GM19099 (cell line): ENCODE measurements around the gene TM2D3.

ENCODE experiments used
- POLR2A ChIP-seq: IDR thresholded peaks from 3 replicates; pipeline ENCODE4 v1.6.1; 2011; ENCODE audit warnings: low read depth; ENCODE audit not compliant: insufficient read length; ENCODE audit errors: extremely low read depth

TM2D3 gene

DNA sequence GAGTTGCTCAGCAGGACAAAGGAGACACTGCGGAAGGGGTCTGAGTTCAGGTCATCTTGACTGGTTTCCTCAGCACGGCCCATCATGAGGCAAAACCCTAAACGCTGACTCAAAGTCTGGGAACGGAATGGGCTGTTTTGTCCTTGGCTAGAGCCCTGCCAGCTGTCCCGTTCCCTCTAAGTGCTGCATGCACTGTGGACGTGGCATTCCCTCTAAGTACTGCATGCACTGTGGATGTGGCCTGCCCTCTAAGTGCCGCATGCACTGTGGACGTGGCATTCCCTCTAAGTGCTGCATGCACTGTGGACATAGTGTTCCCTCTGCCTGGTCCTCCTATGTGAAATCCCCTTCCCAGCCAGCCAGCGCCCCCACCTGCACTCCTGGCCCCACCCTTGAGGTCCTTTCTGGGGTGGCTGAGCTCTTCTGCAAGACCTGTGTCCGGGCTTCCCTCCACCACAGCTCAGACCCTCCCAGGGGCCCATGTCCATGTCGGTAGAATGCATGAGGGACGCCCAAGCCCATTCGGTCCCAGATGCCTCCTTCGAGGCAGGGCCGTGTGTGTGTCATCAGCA is 36.7 kb downstream of the TM2D3 start:
- no peak for TF ChIP-seq POLR2A

DNA sequence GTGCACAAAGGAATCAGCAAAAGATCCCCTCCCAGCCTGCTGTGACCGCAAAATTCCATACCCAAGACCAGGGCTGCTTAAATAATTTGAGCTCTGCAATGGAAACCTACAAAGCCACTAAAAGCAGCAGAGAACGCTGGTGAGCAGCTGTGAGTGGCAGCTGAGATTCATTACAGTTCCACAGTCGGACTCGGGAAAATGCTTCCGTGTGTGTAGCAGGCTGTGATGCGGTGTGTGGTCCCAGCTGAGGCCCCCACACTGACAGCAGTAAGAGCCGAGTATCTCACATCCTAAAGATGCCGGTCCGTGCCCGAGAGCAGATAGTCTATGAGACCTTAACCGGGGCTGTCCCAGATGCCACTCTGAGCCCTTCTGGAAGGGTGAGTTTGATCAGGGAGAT is 37.4 kb downstream of the TM2D3 start:
- TF ChIP-seq POLR2A = no peak

DNA sequence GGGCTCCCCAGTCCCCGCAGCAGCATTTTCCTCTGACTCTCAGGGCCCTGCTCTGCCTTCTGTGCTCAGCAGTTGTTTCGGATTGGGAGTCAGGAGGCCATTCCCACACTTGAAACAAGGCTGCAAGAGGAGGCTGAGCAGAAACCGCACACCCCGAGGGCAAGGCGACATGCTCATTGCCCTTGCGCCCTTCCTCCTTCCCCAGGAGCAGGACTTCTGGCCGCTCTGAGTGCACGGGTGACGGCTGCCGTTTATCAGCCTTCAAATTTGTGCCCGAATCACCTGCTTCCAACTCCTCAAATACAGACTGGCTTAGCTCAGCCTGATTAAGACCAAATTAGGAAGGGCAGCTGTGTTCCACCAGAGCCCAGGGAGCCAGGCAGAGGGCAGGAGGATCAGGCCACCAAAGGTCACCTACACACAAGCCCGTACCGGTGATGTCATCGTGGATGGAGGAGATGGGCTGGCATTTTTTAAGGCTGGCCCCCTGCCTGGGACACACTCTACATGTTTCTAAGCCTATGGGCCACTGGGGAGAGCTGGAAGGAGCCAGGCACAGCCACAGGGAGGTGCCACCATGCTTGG is 38.1 kb downstream of the TM2D3 start:
- no peak for TF ChIP-seq POLR2A

DNA sequence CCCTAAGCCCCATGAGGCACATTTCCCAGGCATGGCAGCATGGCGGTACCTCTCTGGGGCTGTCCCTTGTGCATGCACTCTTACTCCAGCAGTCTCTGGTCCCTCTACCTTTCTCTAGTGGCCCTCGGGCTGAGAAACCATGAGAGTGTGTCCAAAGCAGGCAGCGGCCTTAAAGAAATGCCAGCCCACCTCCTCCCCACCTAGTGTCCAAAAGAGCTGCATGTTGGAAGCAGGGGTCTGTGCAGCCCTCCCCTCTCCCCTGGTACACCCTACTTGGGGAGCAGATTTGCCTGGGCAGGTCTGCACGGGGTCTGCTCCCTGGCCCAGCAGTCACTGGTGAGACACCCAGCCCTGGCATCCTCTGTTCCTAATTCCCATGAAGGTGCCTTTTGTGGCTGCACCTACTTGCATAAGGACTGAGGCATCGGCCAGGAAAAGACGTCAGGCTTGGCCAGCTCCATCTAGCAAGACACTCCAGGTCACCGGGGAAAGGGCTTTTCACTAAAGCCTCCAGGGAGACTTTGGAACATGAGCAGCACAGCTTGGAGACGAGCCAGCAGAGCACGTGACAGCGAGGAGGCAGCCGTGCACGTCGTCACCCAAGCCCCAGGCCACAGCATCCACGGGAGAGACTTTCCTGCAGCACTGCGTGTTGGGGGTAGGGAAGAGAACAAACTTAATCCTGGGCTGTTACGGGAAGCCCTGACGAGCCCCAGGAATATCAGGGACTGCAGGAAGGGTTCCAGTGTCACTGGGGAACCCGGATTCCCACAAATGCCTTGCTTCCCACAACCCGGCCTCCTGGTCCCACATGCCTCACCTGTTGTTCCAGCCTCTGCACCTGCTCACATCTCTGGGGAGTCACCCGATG is 38.8 kb downstream of the TM2D3 start:
- TF ChIP-seq POLR2A = no peak

DNA sequence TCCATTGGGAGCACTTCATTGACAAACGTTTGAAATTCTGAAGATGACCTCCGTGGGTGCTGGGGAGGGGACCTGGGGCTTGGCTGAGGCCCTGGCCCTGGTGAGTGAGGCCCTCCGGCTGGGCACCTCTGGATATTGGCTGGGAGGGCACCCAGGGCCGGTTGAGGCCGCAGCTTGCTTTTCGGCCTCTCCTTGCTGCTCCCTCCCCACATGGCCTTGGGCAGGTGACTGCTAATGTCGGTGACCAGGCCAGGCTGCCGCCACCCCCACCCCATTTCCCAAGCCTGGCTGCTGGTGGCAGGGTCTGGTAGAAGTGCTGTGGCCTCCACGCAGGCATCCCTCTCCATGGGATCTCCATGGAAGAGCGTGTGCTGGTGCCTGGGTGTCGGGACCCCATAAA is 39.5 kb downstream of the TM2D3 start:
- no peak for TF ChIP-seq POLR2A

DNA sequence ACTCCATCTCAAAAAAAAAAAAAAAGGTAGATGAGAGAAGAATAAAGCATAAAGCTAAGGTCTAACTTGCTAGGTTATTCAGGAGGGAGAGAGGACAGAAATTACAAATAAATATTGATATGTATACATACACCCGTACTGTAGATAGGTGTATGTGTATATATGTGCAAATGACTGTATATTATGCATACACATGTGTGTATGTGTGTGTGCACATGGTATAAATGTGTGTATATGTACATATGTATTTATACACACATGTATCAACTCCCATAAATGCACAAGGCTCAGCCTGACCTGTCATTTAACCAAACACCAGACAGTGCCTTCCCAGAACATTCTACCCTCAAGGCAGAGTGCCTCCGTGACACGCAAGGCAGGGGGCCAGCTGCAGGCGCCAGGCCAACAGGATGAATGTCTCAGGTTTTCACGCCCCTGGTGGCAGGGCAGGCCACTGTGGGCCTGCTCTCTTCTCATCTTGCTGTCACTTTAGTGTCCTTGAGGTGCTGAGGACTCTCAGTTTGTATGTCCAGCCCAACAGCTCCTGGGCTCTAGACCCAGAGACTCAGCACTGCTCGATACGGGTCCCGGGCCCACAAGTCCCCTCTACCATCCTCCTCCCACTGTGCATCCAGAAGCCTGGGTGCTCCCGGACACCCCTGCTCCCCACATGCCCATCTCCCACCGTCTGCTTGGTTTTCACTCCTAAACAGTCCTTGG is 40.4 kb downstream of the TM2D3 start:
- no peak for TF ChIP-seq POLR2A

DNA sequence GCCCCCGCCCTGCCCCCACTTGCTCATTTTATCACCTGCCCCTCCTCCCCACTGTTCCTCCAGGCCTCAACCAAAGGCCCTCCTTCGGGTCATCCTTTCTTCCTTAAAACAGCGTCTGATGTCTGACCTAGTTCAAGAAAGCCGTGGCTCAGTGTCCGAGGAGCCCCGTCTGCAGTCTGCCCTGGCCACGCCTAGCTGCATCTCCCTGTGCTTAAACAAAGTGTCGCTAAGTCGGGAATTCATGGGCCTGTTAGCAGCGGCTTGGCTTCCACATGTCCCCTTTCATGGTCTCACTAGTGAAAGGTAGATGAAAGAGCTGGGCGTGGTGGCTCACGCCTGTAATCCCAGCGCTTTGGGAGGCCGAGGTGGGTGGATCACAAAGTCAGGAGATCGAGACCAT is 41.2 kb downstream of the TM2D3 start:
- no peak for TF ChIP-seq POLR2A

DNA sequence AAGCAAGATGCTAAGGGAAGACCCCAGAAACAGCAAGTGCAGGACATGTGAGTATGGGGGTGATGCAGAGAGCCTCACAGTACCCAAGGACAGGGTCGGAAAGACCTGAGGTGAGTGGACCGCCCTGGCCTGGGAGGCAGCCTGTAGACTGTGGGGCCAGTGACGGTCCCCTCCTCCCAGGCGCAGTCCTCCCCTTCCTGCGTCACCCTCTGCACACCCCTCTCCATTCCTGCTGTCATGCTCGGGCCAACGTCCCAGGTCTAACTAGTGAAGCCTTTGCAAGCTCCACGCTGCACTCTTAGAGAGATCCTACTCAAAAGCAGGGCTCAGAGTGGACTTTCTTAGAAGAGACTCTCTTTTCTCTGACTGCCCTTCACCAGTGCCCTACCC is 41.6 kb downstream of the TM2D3 start:
- TF ChIP-seq POLR2A = no peak

DNA sequence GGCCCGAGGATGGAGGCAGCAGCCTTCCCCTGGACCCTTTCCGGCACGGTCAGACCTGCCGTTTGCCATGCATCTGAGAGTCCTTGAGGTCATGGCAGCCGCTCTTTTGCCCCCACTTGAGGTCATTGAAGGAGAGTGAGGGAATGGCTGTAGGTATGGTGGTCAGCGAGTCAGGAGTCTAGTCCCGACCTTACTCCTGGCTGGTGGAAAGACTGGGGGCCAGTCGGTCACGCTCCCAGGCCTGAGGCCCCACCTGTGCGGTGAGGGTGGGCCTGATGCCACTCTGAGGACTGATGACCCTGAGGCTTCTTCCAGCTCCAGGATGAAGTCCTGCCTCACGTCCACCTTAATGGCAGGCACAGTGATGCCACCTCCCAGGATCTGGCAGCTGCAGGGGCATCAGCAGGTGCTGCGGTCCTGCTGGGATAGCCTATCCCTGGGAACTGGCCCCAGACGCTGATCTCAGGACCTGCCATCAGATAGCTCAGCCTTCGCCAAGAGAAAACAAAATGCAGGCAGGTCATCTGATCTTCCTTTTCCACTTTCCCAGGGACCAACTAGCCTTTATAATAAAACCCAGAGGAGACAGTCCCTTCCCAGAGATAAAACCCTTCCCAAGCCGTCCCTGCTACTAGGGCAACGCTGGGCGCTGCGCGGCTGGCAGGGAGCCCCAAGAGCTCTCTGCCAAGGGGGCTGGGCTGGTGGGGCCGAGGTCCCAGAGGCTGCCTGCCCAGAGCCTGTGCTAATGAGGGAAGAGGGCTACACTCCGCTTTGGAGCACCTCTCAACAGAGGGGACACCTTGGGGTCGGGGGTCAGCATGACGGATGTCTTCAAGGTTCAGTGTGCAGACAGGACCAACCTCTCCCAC is 42.2 kb downstream of the TM2D3 start:
- TF ChIP-seq POLR2A = no peak

DNA sequence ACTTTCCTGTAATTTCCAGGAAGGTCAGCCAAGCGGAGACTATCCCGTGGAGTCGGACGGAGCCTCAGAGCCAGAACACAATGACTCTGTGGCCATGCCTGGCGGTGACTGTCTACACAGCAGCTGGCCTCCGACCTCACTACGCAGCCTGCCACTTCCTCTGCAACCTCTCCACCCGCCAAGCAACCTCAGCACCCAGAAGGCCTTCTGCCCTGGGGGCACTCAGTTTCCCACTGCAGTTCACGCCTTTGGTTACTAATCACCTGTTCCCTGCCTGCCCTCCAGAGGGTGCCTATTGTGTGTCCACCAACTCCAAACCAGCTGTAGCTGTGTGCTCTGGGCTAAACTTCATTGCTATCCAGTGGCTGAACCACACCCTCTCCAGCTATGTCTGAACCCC is 44.0 kb downstream of the TM2D3 start:
- TF ChIP-seq POLR2A = no peak

DNA sequence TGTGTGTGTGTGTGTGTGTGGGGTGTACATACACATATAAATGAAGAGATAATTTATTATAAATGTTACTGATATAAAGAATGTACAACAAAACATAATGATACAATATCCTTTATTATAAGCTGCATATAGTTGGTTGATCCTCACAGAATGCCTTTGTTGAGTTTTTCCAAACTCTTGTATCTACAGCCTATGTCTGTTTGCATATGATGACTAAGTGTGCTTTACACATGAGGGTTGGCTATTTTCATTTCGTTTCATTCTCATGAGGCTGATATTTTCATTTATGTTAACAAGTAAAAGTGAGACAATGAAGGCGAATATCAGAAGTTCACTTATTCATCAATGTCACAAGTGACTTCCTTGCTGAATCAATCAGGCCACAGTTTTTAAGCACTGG is 45.1 kb downstream of the TM2D3 start:
- TF ChIP-seq POLR2A = no peak

DNA sequence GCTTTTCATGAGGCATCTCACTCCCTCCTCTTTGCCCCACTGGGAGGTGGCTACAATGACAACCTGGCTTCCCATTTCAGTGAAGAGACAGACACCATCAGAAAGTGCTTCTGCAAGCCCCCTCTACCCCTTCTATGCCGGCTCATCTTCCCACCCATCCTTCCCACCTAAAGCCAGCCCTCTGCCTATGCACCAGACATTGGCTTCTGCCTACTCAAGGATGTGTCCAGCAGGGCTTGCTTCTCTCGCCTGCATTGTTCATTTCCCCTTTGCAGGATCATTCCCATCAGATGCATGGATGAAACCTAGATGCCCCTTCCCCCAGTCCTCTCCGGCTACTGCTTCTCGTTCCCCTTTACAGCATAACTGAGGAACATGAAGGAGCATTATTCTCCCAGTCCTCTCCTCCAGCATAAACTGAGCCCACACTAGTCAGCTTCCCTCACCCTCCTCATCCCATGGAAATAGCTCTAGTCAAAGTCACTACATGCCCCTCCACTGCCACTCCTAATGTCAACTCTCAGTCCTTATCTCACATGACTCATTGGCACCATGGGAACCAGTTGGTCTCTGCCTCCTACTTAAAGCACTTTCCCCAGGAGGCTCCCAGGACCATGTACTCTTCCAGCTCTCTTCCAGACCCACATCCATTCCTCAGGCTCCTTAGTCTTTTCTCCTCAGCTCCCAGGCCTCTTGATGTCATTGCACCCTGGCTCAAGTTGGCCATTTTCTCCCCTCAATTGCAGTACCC is 47.9 kb downstream of the TM2D3 start:
- no peak for TF ChIP-seq POLR2A

DNA sequence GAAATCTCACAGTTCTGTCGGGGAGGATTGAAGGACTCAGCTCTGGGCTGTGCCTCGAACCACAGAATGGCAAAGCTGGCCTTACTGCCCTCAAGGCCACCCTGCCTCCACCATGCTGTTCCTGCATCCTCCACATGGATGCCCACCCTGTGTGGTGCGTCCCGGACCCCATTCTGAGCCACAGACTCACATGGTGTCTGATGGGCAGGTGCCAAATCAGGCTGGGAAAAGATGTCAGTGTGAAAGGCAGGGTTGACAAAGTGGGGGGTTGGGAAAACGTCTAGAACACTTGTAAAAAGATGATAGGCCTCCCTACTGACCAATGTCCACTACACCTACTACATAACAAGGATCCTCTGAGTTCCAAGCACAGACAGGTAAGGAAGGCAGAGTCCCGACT is 49.4 kb downstream of the TM2D3 start:
- no peak for TF ChIP-seq POLR2A

DNA sequence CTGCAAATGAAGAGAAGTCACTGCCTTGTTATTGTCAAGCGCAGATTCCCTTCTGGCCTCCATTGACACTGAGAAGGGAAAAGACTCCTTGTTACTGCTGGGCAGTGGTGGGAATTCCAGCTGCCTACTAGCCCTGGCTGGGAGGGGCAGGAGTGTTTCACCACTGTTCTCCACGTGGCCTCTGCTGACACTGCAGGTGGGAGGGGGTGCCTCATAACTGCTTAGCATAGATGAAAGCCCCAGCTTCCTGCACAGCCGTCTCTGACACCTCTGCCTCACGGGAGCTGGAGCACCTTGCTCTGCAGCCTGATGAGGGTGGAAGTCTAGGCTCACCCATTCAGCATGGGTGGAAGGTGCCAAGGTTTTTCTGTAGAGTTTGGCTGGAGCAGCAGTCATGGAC is 52.1 kb downstream of the TM2D3 start:
- no peak for TF ChIP-seq POLR2A
